RWPE2 (cell line): Measurements from ENCODE around the gene SIAH3.

Experiments used
- ATAC-seq: fragments of 200-7000 bp; cut with Tn5 transposase; 3 replicates; pipeline ENCODE4 v1.9.1; 2021; ENCODE audit warnings: low read depth
- DNase-seq: peaks from one replicate; pipeline ENCODE4 v3.0.0-alpha.2; 2020; ENCODE audit warnings: low spot score
- H3K27ac ChIP-seq: fragments of 450-650 bp; 2 replicates; pipeline ENCODE4 v1.5.1; 2017; ENCODE audit warnings: mild to moderate bottlenecking; ENCODE audit not compliant: poor library complexity, severe bottlenecking
- H3K27me3 ChIP-seq: fragments of 250-450 bp; sonication (Bioruptor Pico); 2 replicates; pipeline ENCODE4 v1.5.1; 2021; ENCODE audit warnings: mild to moderate bottlenecking, moderate library complexity; ENCODE audit not compliant: insufficient read depth, poor library complexity, severe bottlenecking
- H3K36me3 ChIP-seq: fragments of 250-450 bp; sonication (Bioruptor Pico); 2 replicates; pipeline ENCODE4 v1.5.1; 2020; ENCODE audit warnings: low read depth, mild to moderate bottlenecking, moderate library complexity
- H3K4me1 ChIP-seq: fragments of 250-450 bp; sonication (Bioruptor Pico); 2 replicates; pipeline ENCODE4 v1.5.1; 2021; ENCODE audit warnings: mild to moderate bottlenecking, moderate library complexity; ENCODE audit not compliant: insufficient read depth, poor library complexity, severe bottlenecking
- H3K4me3 ChIP-seq: fragments of 250-450 bp; sonication (Bioruptor Pico); 2 replicates; pipeline ENCODE4 v1.5.1; 2021; ENCODE audit warnings: mild to moderate bottlenecking, moderate library complexity; ENCODE audit not compliant: severe bottlenecking
- H3K9me3 ChIP-seq: fragments of 250-450 bp; sonication (Bioruptor Pico); 2 replicates; pipeline ENCODE4 v1.5.1; 2021; ENCODE audit warnings: mild to moderate bottlenecking, moderate library complexity; ENCODE audit not compliant: severe bottlenecking
- TF ChIP-seq, protein P1 (sequence below): fragments of 450-650 bp; IDR thresholded peaks from one replicate; pipeline ENCODE4 v1.5.1; 2017; ENCODE audit warnings: mild to moderate bottlenecking, moderate library complexity; ENCODE audit not compliant: poor library complexity, severe bottlenecking

SIAH3 gene

DNA sequence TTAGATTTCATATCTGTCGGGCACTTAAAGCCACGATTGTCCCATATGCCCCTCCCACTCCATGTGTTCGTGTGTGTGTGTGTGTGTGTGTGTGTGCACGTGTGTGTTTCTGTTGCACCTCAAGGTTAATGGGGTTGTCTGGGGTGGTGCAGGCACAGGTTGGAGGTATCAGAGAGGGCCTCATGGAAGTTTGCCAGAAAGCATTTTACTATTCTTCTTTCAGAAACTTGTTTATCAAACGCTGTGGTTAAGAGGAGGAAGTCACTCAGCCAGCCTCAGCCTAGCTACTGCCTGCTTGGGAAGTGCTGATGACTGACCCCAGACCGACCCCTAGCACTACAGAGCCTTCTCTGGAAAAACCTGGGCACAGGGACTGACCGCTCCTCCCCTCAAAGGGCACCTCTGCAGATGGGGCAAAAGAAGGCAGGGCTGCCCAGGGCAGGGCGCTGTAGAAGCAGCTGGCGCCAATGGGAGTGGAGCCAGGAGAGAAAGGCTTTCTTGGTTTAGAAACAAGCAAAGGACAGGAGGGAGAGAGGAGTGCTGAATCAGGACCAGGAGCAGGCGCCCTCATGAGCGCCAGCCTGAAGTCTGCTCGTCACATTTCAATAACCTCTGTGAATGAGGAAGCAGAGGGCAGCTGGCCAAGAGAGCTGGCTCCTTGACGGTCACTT is 3.9 kb downstream of the SIAH3 start:
- no peak for ATAC-seq
- Histone ChIP-seq H3K4me1 (no peaks in the 10 kb centered on the region), H3K27ac (no peak overlapping the region), H3K9me3 (no peaks in the 10 kb centered on the region), H3K27me3 (peaks cover 8% of the 10 kb centered on the region), H3K4me3 (no peak overlapping the region), H3K36me3 (no peaks in the 10 kb centered on the region)
- no peak for DNase-seq
- TF ChIP-seq, protein P1, sequence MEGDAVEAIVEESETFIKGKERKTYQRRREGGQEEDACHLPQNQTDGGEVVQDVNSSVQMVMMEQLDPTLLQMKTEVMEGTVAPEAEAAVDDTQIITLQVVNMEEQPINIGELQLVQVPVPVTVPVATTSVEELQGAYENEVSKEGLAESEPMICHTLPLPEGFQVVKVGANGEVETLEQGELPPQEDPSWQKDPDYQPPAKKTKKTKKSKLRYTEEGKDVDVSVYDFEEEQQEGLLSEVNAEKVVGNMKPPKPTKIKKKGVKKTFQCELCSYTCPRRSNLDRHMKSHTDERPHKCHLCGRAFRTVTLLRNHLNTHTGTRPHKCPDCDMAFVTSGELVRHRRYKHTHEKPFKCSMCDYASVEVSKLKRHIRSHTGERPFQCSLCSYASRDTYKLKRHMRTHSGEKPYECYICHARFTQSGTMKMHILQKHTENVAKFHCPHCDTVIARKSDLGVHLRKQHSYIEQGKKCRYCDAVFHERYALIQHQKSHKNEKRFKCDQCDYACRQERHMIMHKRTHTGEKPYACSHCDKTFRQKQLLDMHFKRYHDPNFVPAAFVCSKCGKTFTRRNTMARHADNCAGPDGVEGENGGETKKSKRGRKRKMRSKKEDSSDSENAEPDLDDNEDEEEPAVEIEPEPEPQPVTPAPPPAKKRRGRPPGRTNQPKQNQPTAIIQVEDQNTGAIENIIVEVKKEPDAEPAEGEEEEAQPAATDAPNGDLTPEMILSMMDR, result no peak

DNA sequence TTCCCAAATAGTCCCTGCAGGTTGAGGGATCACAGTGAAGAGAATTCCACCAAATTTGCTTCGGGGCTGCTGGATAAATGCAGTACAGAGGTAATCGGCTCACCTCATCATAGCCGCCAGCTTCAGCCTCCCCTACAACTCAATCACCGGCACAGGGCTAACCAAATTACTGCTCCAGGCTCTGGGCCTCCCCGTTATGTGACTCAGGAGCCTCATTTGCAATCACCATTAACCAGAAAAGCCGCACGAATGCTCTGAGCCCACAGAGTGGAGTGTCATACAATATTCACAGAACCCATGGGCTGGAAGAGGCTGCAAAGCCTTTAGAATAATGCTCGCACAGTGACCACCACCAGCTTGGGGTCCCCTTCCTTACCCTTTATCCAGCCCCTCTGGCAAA is 4.9 kb downstream of the SIAH3 start:
- TF ChIP-seq, protein P1, result no peak
- Histone ChIP-seq H3K36me3 (no peaks in the 10 kb centered on the region), H3K27ac (no peak overlapping the region), H3K4me1 (no peaks in the 10 kb centered on the region), H3K4me3 (no peak overlapping the region), H3K27me3 (peaks cover 8% of the 10 kb centered on the region), H3K9me3 (no peaks in the 10 kb centered on the region)
- no peak for DNase-seq
- no peak for ATAC-seq

DNA sequence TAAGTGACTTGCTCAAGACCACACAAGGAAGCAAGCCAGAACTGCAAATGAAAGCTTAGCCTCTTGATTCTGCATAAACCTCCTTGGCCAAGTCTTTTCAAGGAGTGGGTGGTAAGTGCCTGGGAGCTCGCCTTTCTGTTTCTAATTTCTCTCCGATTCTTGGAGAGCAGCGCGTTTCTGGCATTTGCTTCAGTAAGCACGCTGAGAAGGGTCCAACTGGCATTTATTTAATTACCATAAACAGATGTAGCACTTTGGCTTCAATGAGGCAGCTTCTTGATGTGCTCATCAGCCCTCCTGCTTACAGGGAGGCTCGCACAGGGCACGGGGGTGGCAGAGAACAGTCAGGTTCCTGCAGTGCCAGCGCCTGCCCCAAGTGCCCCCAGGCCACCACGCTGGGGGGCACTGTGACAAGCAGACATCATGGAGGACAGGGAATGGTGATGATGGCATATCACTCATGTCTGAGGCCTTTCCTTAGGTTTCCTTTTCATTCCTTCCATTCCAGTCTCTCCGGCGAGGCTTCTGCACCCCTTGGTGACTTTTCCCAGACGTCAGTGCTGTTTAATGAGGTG is 13.3 kb downstream of the SIAH3 start:
- ATAC-seq (no peak), DNase-seq (no peak)
- H3K27me3 ChIP-seq, result no peaks in the 10 kb centered on the region

DNA sequence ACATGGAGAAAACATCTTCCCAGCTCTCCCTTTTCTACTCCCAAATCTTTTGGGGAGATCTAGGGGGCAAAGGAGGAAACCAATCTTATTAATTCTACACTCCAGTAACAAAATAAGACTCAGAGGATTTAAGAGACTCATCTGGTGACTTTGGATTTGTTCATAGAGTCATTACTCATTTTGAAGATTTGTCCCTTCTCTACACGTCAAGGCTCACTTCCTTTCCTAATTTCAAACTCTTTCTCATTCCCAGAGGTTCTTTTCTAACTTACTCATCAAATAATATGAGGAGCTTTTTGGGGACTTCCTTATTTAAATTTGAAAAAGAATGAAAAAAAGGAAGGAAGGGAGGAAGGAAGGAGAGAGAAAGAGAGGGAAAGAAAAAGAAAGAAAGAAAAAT is 14.4 kb downstream of the SIAH3 start:
- Histone ChIP-seq H3K36me3 (no peaks in the 10 kb centered on the region), H3K27ac (no peak overlapping the region), H3K4me3 (no peak overlapping the region), H3K9me3 (no peaks in the 10 kb centered on the region), H3K4me1 (no peaks in the 10 kb centered on the region), H3K27me3 (no peaks in the 10 kb centered on the region)
- ATAC-seq (no peak), DNase-seq (no peak)
- TF ChIP-seq, protein P1, result no peak

More for the DNA sequence above, 13.3 kb downstream of the SIAH3 start:
- no peaks in the 10 kb centered on the region for H3K9me3 ChIP-seq
- TF ChIP-seq, protein P1, result no peak
- H3K36me3 ChIP-seq, result no peaks in the 10 kb centered on the region
- no peak overlapping the region for H3K27ac ChIP-seq
- no peaks in the 10 kb centered on the region for H3K4me1 ChIP-seq
- no peak overlapping the region for H3K4me3 ChIP-seq

DNA sequence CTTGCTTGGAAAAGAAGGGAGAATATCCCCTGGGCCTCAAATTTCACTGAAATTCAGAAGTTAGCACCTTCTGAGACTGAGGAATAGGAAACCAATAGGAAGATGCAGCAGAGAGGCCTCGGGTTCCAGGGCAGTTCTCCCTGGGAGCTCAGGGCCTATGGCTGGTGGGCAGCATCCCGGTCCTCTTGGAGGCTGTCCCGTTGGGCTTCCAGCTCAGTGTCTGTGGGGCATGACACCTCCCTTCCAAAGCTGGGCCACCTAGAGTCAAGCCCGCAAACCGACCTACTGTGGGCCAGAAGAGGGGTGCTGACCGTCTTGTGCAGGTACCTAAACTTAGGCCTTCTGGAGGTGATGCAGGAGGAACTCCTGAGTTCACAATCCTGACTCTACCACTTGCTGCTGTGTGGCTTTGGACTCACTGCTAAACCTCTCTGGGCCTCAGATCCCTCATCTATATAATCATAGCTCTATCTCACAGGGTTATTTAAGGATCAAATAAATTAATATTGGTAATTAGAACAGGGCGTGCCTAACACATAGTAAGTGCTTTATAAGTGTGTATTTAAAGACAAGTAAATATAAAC is 17.1 kb downstream of the SIAH3 start:
- Histone ChIP-seq H3K4me3 (no peak overlapping the region), H3K9me3 (no peaks in the 10 kb centered on the region), H3K36me3 (no peaks in the 10 kb centered on the region), H3K4me1 (no peaks in the 10 kb centered on the region), H3K27me3 (no peaks in the 10 kb centered on the region), H3K27ac (no peak overlapping the region)
- TF ChIP-seq, protein P1, result no peak
- no peak for DNase-seq
- no peak for ATAC-seq
